KMS-11 (cell line): ENCODE data around the gene C16orf92.

Experiments
- H2AFZ ChIP-seq: fragments of 200-600 bp; sonication (generic); 2 replicates; pipeline ENCODE4 v1.6.1; 2016; ENCODE audit warnings: antibody characterized with exemption, mixed run types, low read depth
- H3K27ac ChIP-seq: fragments of 200-600 bp; sonication (generic); 2 replicates; pipeline ENCODE4 v1.6.1; 2016; ENCODE audit warnings: mild to moderate bottlenecking, mixed run types
- H3K27me3 ChIP-seq: fragments of 200-600 bp; sonication (generic); 2 replicates; pipeline ENCODE4 v1.6.1; 2017; ENCODE audit warnings: mild to moderate bottlenecking, low read depth, mixed run types, moderate library complexity; ENCODE audit not compliant: insufficient read depth
- H3K36me3 ChIP-seq: fragments of 200-600 bp; sonication (generic); 2 replicates; pipeline ENCODE4 v1.6.1; 2017; ENCODE audit warnings: mild to moderate bottlenecking, mixed run types; ENCODE audit not compliant: insufficient read depth
- H3K4me1 ChIP-seq: fragments of 200-600 bp; sonication (generic); 2 replicates; pipeline ENCODE4 v1.6.1; 2016; ENCODE audit warnings: mild to moderate bottlenecking, low read depth, mixed run types; ENCODE audit not compliant: poor library complexity, severe bottlenecking
- H3K4me2 ChIP-seq: fragments of 200-600 bp; sonication (generic); 2 replicates; pipeline ENCODE4 v1.7.0; 2016; ENCODE audit warnings: mild to moderate bottlenecking, mixed run types
- H3K4me3 ChIP-seq: fragments of 200-600 bp; sonication (generic); IDR thresholded peaks from 2 replicates; pipeline ENCODE4 v1.6.1; 2017; ENCODE audit warnings: low read depth, low read length, mixed read lengths; ENCODE audit not compliant: insufficient read depth
- H3K79me2 ChIP-seq: fragments of 200-600 bp; sonication (generic); 2 replicates; pipeline ENCODE4 v1.6.1; 2016; ENCODE audit warnings: low read depth, mixed run types; ENCODE audit not compliant: insufficient read depth
- H3K9ac ChIP-seq: fragments of 200-600 bp; sonication (generic); 2 replicates; pipeline ENCODE4 v1.6.1; 2016; ENCODE audit warnings: mild to moderate bottlenecking, mixed run types
- H4K20me1 ChIP-seq: fragments of 200-600 bp; sonication (generic); 2 replicates; pipeline ENCODE4 v1.6.1; 2016; ENCODE audit warnings: mild to moderate bottlenecking, mixed run types; ENCODE audit not compliant: insufficient read depth
- CTCF ChIP-seq: fragments of 200-600 bp; sonication (generic); conservative IDR thresholded peaks from 2 replicates; pipeline ENCODE4 v1.6.1; 2017; ENCODE audit warnings: low read depth, mild to moderate bottlenecking, antibody characterized with exemption, low read length, moderate library complexity, mixed read lengths

Gene C16orf92

GRCh38 chr16:29975811-29976511 lies 47.0 kb upstream of the C16orf92 start:
- H3K4me1 ChIP-seq, result peaks cover 22% of the 10 kb centered on the region
- peaks cover 25% of the 10 kb centered on the region for H3K79me2 ChIP-seq
- no peak for TF ChIP-seq CTCF
- no peak overlapping the region for H2AFZ ChIP-seq
- H3K27ac ChIP-seq, result no peak overlapping the region
- no peaks in the 10 kb centered on the region for H3K27me3 ChIP-seq
- H3K4me2 ChIP-seq, result peak overlapping the region; percentile 100
- no peaks in the 10 kb centered on the region for H4K20me1 ChIP-seq
- H3K36me3 ChIP-seq, result no peaks in the 10 kb centered on the region; the same call in 1 of the 2 replicates
- no peak overlapping the region for H3K9ac ChIP-seq
- no peak overlapping the region for H3K4me3 ChIP-seq

GRCh38 chr16:29977063-29977825 lies 45.8 kb upstream of the C16orf92 start:
- Histone ChIP-seq H2AFZ (no peak overlapping the region), H3K9ac (no peak overlapping the region), H3K4me2 (no peak overlapping the region), H4K20me1 (no peaks in the 10 kb centered on the region), H3K36me3 (no peaks in the 10 kb centered on the region; the same call in 1 of the 2 replicates), H3K27ac (no peak overlapping the region), H3K4me1 (peaks cover 22% of the 10 kb centered on the region), H3K79me2 (peaks cover 25% of the 10 kb centered on the region), H3K27me3 (no peaks in the 10 kb centered on the region), H3K4me3 (no peak overlapping the region)
- no peak for TF ChIP-seq CTCF

- no peaks in the 10 kb centered on the region; the same call in 1 of the 2 replicates for H3K36me3 ChIP-seq
These were observed 44.9 kb upstream of the C16orf92 start for GRCh38 chr16:29978081-29978480.

More at GRCh38 chr16:29978081-29978480, 44.9 kb upstream of the C16orf92 start:
- H4K20me1 ChIP-seq, result no peaks in the 10 kb centered on the region
- H3K4me3 ChIP-seq, result no peak overlapping the region
- no peak overlapping the region for H2AFZ ChIP-seq
- no peaks in the 10 kb centered on the region for H3K27me3 ChIP-seq
- H3K27ac ChIP-seq, result no peak overlapping the region
- no peak overlapping the region for H3K4me2 ChIP-seq
- H3K79me2 ChIP-seq, result peaks cover 25% of the 10 kb centered on the region
- H3K4me1 ChIP-seq, result peaks cover 20% of the 10 kb centered on the region
- H3K9ac ChIP-seq, result no peak overlapping the region
- TF ChIP-seq CTCF, result no peak
